WTC11 (cell line): Measurements from ENCODE around the gene STIM2. TPM values are rescaled to one million over a fixed set of nuclear protein-coding genes. Genes with fewer than 3 reads are reported as not detected.
"Not testable (repeated sequence)": the region's sequence is repeated elsewhere in the genome, so short reads cannot be mapped to it uniquely, and the experiment has no call there.

Experiments
- ATAC-seq: fragments of 200-7000 bp; cut with Tn5 transposase; 2 replicates; pipeline ENCODE4 v1.10.0; 2021; ENCODE audit warnings: mild to moderate bottlenecking, moderate library complexity
- CTCF ChIA-PET: fragments of 300-600 bp; sonication (Branson Sonifier 250); formaldehyde crosslinking; loops from one replicate; lab custom pipeline; 2021; ENCODE audit warnings: antibody characterized with exemption; lab: Charles Lee
- POLR2A ChIA-PET: fragments of 350-600 bp; sonication (Branson Sonifier 250); formaldehyde crosslinking; loops from one replicate; lab custom pipeline; 2021; ENCODE audit warnings: antibody characterized with exemption; lab: Charles Lee
- DNase-seq: peaks from one replicate; pipeline ENCODE4 v3.0.0; 2021; ENCODE audit warnings: low spot score
- H3K27ac Mint-ChIP-seq: 2 replicates; pipeline ENCODE4 v1.8.0; 2021; ENCODE audit warnings: mixed read lengths
- H3K27me3 Mint-ChIP-seq: 2 replicates; pipeline ENCODE4 v1.8.0; 2021; ENCODE audit warnings: low read depth, mild to moderate bottlenecking, moderate library complexity, mixed read lengths
- H3K36me3 Mint-ChIP-seq: 2 replicates; pipeline ENCODE4 v1.8.0; 2021; ENCODE audit warnings: mixed read lengths
- H3K4me1 Mint-ChIP-seq: 2 replicates; pipeline ENCODE4 v1.8.0; 2022; ENCODE audit warnings: mixed read lengths
- H3K4me3 Mint-ChIP-seq: 2 replicates; pipeline ENCODE4 v1.8.0; 2021; ENCODE audit warnings: mild to moderate bottlenecking, moderate library complexity, mixed read lengths
- H3K9me3 Mint-ChIP-seq: 2 replicates; pipeline ENCODE4 v1.8.0; 2021; ENCODE audit warnings: mixed read lengths
- ATF3 ChIP-seq: sonication (generic); formaldehyde crosslinking; conservative IDR thresholded peaks from 2 replicates; pipeline ENCODE4 v1.8.1; 2022; ENCODE audit warnings: mild to moderate bottlenecking, missing genetic modification reagents
- EMX1 ChIP-seq: fragments of 250-450 bp; sonication (Bioruptor Pico); IDR thresholded peaks from 2 replicates; pipeline ENCODE4 v1.8.0; 2021; ENCODE audit warnings: mild to moderate bottlenecking
- ERG ChIP-seq: fragments of 250-450 bp; sonication (Bioruptor Pico); IDR thresholded peaks from 2 replicates; pipeline ENCODE4 v1.8.0; 2021; ENCODE audit warnings: mild to moderate bottlenecking
- ESRRA ChIP-seq: sonication (generic); formaldehyde crosslinking; IDR thresholded peaks from 2 replicates; pipeline ENCODE4 v1.8.1; 2022; ENCODE audit warnings: mild to moderate bottlenecking, missing genetic modification reagents, borderline replicate concordance
- ETV6 ChIP-seq: sonication (generic); formaldehyde crosslinking; IDR thresholded peaks from 2 replicates; pipeline ENCODE4 v1.8.1; 2022; ENCODE audit warnings: mild to moderate bottlenecking, missing genetic modification reagents
- FOXK1 ChIP-seq: sonication (generic); formaldehyde crosslinking; IDR thresholded peaks from 2 replicates; pipeline ENCODE4 v1.8.0; 2022; ENCODE audit warnings: mild to moderate bottlenecking, moderate library complexity, missing genetic modification reagents
- FOXP1 ChIP-seq: sonication (generic); formaldehyde crosslinking; IDR thresholded peaks from 2 replicates; pipeline ENCODE4 v1.8.0; 2022; ENCODE audit warnings: missing genetic modification reagents, mild to moderate bottlenecking, moderate library complexity, borderline replicate concordance
- GABPB1 ChIP-seq: sonication (generic); formaldehyde crosslinking; IDR thresholded peaks from 2 replicates; pipeline ENCODE4 v1.8.1; 2023; ENCODE audit warnings: mild to moderate bottlenecking, missing genetic modification reagents
- KAT7 ChIP-seq: sonication (generic); formaldehyde crosslinking; IDR thresholded peaks from 2 replicates; pipeline ENCODE4 v1.8.1; 2023; ENCODE audit warnings: missing genetic modification reagents, mild to moderate bottlenecking, borderline replicate concordance
- MYBL2 ChIP-seq: sonication (generic); formaldehyde crosslinking; IDR thresholded peaks from 2 replicates; pipeline ENCODE4 v1.8.1; 2023; ENCODE audit warnings: mild to moderate bottlenecking, moderate library complexity, missing genetic modification reagents
- NFE2L1 ChIP-seq: sonication (generic); formaldehyde crosslinking; IDR thresholded peaks from 2 replicates; pipeline ENCODE4 v1.8.1; 2023; ENCODE audit warnings: missing genetic modification reagents
- PRDM15 ChIP-seq: sonication (generic); formaldehyde crosslinking; IDR thresholded peaks from 2 replicates; pipeline ENCODE4 v1.8.0; 2022; ENCODE audit warnings: missing genetic modification reagents
- STAT6 ChIP-seq: sonication (generic); formaldehyde crosslinking; conservative IDR thresholded peaks from 2 replicates; pipeline ENCODE4 v1.8.1; 2023; ENCODE audit warnings: mild to moderate bottlenecking, low read depth, missing genetic modification reagents, moderate library complexity
- ZNF416 ChIP-seq: fragments of 250-450 bp; sonication (Bioruptor Pico); IDR thresholded peaks from 2 replicates; pipeline ENCODE4 v1.9.0; 2021; ENCODE audit warnings: mild to moderate bottlenecking, inconsistent platforms
- ZNF425 ChIP-seq: fragments of 250-450 bp; sonication (Bioruptor Pico); conservative IDR thresholded peaks from 2 replicates; pipeline ENCODE4 v1.9.0; 2021; ENCODE audit warnings: mild to moderate bottlenecking
- ZNF532 ChIP-seq: fragments of 250-450 bp; sonication (Bioruptor Pico); IDR thresholded peaks from 2 replicates; pipeline ENCODE4 v1.9.0; 2021; ENCODE audit warnings: mild to moderate bottlenecking, borderline replicate concordance
- total RNA-seq: library from RNA; stranded (reverse); gene quantifications from 3 replicates; pipeline ENCODE4 v1.2.3, GENCODE V29; 2021
- TF ChIP-seq, protein P1 (sequence below): sonication (generic); formaldehyde crosslinking; IDR thresholded peaks from 2 replicates; pipeline ENCODE4 v1.8.1; 2022; ENCODE audit warnings: mild to moderate bottlenecking, moderate library complexity, missing genetic modification reagents

The STIM2 gene
- total RNA-seq, 1 experiment from 2014 or later, result 22.4 TPM

DNA sequence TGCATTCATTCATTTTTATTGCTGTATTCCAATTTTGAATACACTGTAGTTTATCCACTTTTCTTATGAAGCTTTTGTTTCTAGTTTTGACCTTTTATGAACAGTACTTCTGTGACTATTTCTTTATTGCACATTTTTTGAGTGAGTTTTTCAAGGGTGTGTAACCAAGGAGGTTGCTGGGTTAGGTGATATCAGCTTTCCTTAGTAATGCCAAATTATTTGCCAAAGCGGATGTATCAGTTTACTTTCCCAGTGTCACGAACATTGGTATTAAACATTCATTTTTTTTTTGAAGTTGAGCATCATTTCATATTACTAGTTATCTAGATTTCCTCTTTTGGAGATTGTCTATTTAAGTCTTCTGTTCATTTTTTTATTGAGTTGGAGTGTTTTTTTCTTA, 32.9 kb downstream of the STIM2 start:
- DNase-seq (no peak), ATAC-seq (no peak)
- no peaks in the 10 kb centered on the region; the same call in 1 of the 2 replicates for H3K27me3 Mint-ChIP-seq
- H3K27ac Mint-ChIP-seq, result no peak overlapping the region
- peaks cover 17% of the 10 kb centered on the region for H3K9me3 Mint-ChIP-seq
- peaks cover 10% of the 10 kb centered on the region for H3K36me3 Mint-ChIP-seq
- TF ChIP-seq MYBL2, result no peak
- TF ChIP-seq GABPB1 (CRISPR knock-in tag), result no peak
- no peak for TF ChIP-seq NFE2L1 (CRISPR knock-in tag)
- TF ChIP-seq ZNF532, result no peak
- no peak for TF ChIP-seq ATF3 (CRISPR knock-in tag)
- no peak for TF ChIP-seq ETV6 (CRISPR knock-in tag)
- no peak for TF ChIP-seq ZNF425
- no peak for TF ChIP-seq ESRRA (CRISPR knock-in tag)
- no peak for TF ChIP-seq EMX1 (CRISPR knock-in tag)
- no peak for TF ChIP-seq KAT7 (CRISPR knock-in tag)
- TF ChIP-seq, protein P1, sequence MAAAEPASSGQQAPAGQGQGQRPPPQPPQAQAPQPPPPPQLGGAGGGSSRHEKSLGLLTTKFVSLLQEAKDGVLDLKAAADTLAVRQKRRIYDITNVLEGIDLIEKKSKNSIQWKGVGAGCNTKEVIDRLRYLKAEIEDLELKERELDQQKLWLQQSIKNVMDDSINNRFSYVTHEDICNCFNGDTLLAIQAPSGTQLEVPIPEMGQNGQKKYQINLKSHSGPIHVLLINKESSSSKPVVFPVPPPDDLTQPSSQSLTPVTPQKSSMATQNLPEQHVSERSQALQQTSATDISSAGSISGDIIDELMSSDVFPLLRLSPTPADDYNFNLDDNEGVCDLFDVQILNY (CRISPR knock-in tag), result no peak
- no peak for TF ChIP-seq FOXP1 (CRISPR knock-in tag)
- no peak for TF ChIP-seq ZNF416
- TF ChIP-seq FOXK1 (CRISPR knock-in tag), result no peak
- ChIA-PET POLR2A (no interaction called here), CTCF (no interaction called here)
- no peaks in the 10 kb centered on the region; the same call in 1 of the 2 replicates for H3K4me1 Mint-ChIP-seq
- no peak overlapping the region for H3K4me3 Mint-ChIP-seq

DNA sequence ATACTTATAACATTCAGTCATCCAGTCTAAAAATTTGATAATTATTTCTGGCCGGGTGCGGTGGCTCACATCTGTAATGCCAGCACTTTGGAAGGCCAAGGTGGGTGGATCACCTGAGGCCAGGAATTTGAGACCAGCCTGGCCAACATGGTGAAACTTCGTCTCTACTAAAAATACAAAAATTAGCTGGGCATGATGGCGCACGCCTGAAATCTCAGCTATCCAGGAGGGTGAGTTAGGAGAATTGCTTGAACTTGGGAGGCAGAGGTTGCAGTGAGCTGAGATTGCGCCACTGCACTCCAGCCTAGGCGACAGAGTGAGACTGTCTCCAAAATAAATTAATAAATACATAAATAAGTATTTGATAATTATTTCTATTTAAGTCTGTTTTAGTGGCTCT, 34.2 kb downstream of the STIM2 start:
- H3K4me1 Mint-ChIP-seq, POLR2A ChIA-PET, DNase-seq, CTCF ChIA-PET, ATAC-seq, H3K4me3 Mint-ChIP-seq, H3K27ac Mint-ChIP-seq, H3K27me3 Mint-ChIP-seq: not testable (repeated sequence)
- H3K36me3 Mint-ChIP-seq, result peaks cover 10% of the 10 kb centered on the region
- peaks cover 17% of the 10 kb centered on the region for H3K9me3 Mint-ChIP-seq

GRCh38 chr4:26896636-26897035, 36.0 kb downstream of the STIM2 start:
- DNase-seq (no peak), ATAC-seq (no peak)
- H3K9me3 Mint-ChIP-seq, result peaks cover 6% of the 10 kb centered on the region
- no peaks in the 10 kb centered on the region; the same call in 1 of the 2 replicates for H3K27me3 Mint-ChIP-seq
- H3K4me1 Mint-ChIP-seq, result peaks cover 8% of the 10 kb centered on the region
- POLR2A ChIA-PET, result no interaction called here
- CTCF ChIA-PET, result no interaction called here
- no peak overlapping the region for H3K4me3 Mint-ChIP-seq
- no peak overlapping the region for H3K27ac Mint-ChIP-seq
- H3K36me3 Mint-ChIP-seq, result peaks cover 6% of the 10 kb centered on the region
- no peak for TF ChIP-seq ETV6 (CRISPR knock-in tag)
- TF ChIP-seq STAT6 (CRISPR knock-in tag), result no peak
- TF ChIP-seq GABPB1 (CRISPR knock-in tag), result no peak
- no peak for TF ChIP-seq NFE2L1 (CRISPR knock-in tag)
- no peak for TF ChIP-seq PRDM15 (CRISPR knock-in tag)
- TF ChIP-seq ERG, result no peak
